Mucosa of rectum (tissue), 2 donors: ENCODE data around the gene MAPK1.
"Not testable (repeated sequence)": the region's sequence is repeated elsewhere in the genome, so short reads cannot be mapped to it uniquely, and the experiment has no call there.

ENCODE experiments used
- H3K27ac ChIP-seq, 2 donors: one replicate each; pipeline ENCODE4 v1.7.0; 2013; ENCODE audit warnings: inconsistent platforms in 2 of 2, low read depth in 2 of 2, low read length in 2 of 2
- H3K27me3 ChIP-seq, 2 donors: one replicate each; pipeline ENCODE4 v1.7.0; 2013; ENCODE audit warnings: low read length in 2 of 2; ENCODE audit not compliant: control insufficient read depth in 2 of 2, insufficient read depth in 2 of 2
- H3K36me3 ChIP-seq, 2 donors: one replicate each; pipeline ENCODE4 v1.7.0; 2013; ENCODE audit warnings: low read length in 2 of 2; ENCODE audit not compliant: control insufficient read depth in 2 of 2, insufficient read depth in 2 of 2
- H3K4me1 ChIP-seq, 2 donors: one replicate each; pipeline ENCODE4 v1.7.0; 2013; ENCODE audit warnings: low read length in 2 of 2, mild to moderate bottlenecking in 1 of 2; ENCODE audit not compliant: control insufficient read depth in 2 of 2, insufficient read depth in 2 of 2
- H3K4me3 ChIP-seq, 2 donors: one replicate each; pipeline ENCODE4 v1.7.0; 2013; ENCODE audit warnings: low read length in 2 of 2
- H3K9ac ChIP-seq, 2 donors: one replicate each; pipeline ENCODE4 v1.7.0; 2013; ENCODE audit warnings: low read length in 2 of 2, low read depth in 1 of 2, mild to moderate bottlenecking in 1 of 2
- H3K9me3 ChIP-seq, 2 donors: one replicate each; pipeline ENCODE4 v1.7.0; 2013; ENCODE audit warnings: low read length in 2 of 2; ENCODE audit not compliant: control insufficient read depth in 2 of 2
- donor health status: healthy.
- donor health status: Normal muscosa, but diverticular disease.

The MAPK1 gene

DNA sequence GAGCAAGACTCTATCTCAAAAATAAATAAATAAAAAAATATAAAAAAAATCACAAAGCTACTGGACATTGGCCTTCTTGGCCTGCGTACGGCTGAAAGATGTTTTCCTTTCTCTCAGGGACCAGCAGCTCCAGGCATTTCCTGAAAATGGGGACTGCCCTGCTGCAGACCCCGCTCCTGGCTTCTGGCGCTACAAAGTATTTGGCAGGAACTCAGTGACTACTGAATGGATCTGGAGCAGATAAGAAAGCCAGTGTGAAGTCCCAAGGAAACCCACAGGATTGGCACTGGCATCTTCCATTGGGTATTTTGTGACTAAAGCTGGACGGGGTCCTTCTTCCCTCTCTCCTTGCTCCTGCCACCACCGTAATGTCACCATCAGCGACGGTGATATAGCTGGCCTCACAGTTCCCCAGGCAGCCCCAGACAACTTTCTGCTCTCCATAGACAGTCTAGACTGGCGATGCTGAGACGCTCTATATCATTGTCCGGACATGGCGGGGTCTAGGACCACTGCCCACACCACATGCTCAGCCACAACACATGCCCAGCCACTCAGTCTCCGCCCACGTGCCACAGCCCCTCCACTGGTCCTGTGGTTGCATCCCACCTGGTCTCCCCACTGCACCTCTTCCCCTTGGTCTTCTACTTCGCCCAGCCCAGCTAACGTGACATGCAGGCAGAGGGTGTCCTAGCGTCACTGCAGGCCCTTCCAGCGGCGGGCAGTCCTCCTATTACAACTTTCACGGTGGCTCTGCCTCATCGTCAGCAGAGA lies 109.2 kb downstream of the MAPK1 start:
- no peaks in the 10 kb centered on the region for H3K9me3 ChIP-seq
- H3K27ac ChIP-seq: no peak overlapping the region
- no peak overlapping the region for H3K9ac ChIP-seq
- H3K4me1 ChIP-seq: no peaks in the 10 kb centered on the region
- peaks cover 30 to 35% of the 10 kb centered on the region in 2 donors for H3K36me3 ChIP-seq
- H3K27me3 ChIP-seq: no peaks in the 10 kb centered on the region
- H3K4me3 ChIP-seq: no peak overlapping the region

GRCh38 chr22:21755851-21756284 lies 111.6 kb downstream of the MAPK1 start:
- Histone ChIP-seq H3K36me3 (peaks cover 11 to 13% of the 10 kb centered on the region in 2 donors), H3K4me3 (no peak overlapping the region), H3K9me3 (no peaks in the 10 kb centered on the region), H3K9ac (no peak overlapping the region), H3K4me1 (no peaks in the 10 kb centered on the region), H3K27me3 (no peaks in the 10 kb centered on the region), H3K27ac (no peak overlapping the region)

GRCh38 chr22:21754523-21754922 lies 112.9 kb downstream of the MAPK1 start:
- Histone ChIP-seq H3K36me3 (peaks cover 9 to 11% of the 10 kb centered on the region in 2 donors), H3K9me3 (no peaks in the 10 kb centered on the region), H3K27me3 (no peaks in the 10 kb centered on the region), H3K9ac (no peak overlapping the region), H3K4me3 (no peak overlapping the region), H3K4me1 (no peaks in the 10 kb centered on the region), H3K27ac (no peak overlapping the region)

DNA sequence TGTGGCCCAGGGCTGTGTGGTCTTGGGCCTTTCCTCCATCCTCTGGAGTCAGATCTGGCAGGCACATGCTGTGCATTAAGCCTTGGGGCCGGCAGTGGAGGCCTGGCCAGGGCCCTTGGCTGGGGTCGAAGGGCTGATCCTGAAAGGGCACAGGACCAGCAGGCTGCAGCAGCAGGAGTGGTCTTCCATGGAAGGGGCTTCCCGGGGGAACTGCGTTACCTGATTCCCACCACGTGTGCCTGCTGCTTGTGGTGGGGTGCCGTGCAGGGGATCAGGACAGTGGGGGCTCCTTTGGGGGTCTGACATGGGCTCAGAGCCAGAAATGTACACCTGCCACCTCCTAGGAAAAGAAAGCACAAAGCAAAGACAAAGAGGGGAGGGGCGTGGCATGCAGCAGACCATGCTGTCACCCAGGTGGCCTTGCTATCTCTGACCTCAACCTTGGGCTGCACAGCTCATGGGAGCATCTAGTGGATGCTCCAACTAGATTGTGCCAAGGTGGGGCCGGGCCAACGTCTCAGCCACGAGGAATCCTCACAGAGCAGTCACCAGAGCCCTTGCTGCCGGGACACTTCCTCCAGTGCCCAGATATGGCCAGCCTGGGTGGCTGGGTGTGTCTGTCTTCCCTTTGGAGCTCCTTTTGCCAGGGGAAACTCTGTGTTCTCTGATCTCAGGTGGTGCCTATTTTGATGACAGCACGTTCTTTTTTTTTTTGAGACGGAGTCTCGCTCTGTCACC lies 113.9 kb downstream of the MAPK1 start:
- Histone ChIP-seq H3K27me3 (no peaks in the 10 kb centered on the region), H3K36me3 (peaks cover 5% of the 10 kb centered on the region in 2 donors), H3K9ac (no peak overlapping the region), H3K9me3 (no peaks in the 10 kb centered on the region), H3K27ac (no peak overlapping the region), H3K4me3 (no peak overlapping the region), H3K4me1 (no peaks in the 10 kb centered on the region)

DNA sequence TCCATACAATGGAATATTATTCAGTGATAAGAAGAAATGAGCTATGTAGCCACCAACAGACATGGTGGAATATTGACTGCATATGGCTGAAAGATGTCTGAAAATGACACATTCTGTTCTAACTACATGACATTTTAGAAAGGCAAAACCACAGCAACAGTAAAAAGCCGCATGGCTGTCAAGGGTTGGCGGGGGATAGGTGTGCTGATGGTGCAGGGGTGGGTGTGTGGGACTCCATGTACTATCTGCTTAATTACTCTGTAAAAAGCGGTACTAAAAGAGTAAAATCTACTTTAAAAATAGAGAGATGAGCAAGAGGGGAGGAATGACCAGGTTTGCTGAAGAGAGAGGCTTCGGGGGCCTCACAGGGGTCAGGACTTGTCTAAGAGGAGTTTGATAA lies 115.2 kb downstream of the MAPK1 start:
- Histone ChIP-seq H3K27ac (no peak overlapping the region), H3K4me1 (no peaks in the 10 kb centered on the region), H3K9ac (no peak overlapping the region), H3K9me3 (no peaks in the 10 kb centered on the region), H3K4me3 (no peak overlapping the region), H3K36me3 (no peaks in the 10 kb centered on the region), H3K27me3 (no peaks in the 10 kb centered on the region)

DNA sequence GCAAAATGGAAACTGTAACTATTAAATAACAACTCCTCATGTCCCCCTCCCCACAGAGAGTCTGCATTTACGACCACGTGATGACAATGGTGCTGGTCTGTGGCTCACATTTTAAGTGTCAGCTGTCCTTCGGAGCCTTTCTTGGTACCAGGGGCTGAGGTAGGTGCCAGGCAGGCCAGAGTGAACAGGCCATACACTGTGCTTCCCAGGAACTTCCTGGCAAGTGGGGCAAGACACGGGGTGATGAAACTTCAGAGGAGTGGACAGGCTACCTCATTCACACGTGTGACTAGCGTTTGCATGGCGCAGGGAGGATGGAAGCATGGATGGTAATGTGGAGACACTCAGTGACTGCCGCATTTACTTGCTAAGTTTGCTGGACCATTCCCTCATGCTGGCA lies 121.5 kb downstream of the MAPK1 start:
- Histone ChIP-seq H3K4me1 (no peaks in the 10 kb centered on the region), H3K27me3 (no peaks in the 10 kb centered on the region), H3K27ac (no peak overlapping the region), H3K36me3 (no peaks in the 10 kb centered on the region), H3K9me3 (no peaks in the 10 kb centered on the region), H3K4me3 (no peak overlapping the region), H3K9ac (no peak overlapping the region)

DNA sequence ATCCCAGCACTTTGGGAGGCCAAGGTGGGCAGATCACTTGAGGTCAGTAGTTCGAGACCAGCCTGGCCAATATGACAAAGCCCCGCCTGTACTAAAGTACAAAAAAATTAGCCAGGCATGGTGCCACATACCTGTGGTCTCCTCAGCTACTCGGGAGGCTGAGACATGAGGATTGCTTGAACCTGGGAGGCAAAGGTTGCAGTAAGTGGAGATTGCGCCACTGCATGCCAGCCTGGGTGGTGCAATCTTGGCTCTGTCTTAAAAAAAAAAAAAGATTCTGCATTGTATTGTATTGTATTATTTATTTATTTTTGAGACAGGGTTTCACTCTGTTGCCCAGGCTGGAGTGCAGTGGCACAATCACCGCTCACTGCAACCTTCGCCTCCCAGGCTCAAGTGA lies 122.5 kb downstream of the MAPK1 start:
- not testable (repeated sequence) for H3K27me3 ChIP-seq, H3K9ac ChIP-seq, H3K27ac ChIP-seq, H3K4me3 ChIP-seq, H3K36me3 ChIP-seq, H3K4me1 ChIP-seq, H3K9me3 ChIP-seq

DNA sequence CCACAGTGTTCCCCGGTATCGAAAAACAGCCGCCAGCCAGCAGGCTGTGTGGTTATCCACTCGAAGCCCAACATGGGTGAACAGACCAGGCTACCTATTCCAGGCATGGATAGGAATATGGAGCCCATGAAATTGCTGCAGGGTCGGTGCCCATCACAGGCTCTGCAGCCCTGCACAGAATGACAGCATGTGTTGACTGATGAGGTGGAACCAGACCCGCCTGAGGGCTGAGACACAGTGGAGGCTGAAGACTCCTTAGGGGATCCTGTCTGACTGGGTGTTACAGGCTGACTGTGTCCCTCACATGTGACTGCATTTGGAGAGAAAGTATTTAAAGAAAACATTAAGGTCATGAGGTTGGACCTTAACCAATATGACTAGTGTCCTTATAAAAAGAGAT lies 125.7 kb downstream of the MAPK1 start:
- Histone ChIP-seq H3K9ac (no peak overlapping the region), H3K4me3 (no peak overlapping the region), H3K36me3 (no peaks in the 10 kb centered on the region), H3K27me3 (no peaks in the 10 kb centered on the region), H3K27ac (no peak overlapping the region), H3K9me3 (no peaks in the 10 kb centered on the region), H3K4me1 (no peaks in the 10 kb centered on the region)

DNA sequence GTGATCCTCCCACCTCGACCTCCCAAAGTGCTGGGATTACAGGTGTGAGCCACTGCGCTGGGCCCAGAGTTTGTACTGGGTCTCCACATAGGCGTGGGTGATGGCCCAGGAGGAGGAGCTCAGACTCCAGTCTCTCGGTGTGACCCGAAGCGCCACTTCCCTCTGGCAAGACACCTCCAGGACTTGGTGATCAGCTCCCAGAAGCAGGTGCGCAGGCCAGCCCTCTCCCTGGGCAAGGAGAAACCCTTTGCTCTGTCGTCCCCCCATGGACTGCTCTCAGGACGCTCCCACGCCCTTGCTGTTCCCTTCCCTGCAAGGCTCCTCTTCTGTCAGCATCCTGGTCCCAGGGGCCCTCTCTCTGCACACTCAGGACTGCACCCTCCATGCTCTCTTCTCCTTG lies 126.4 kb downstream of the MAPK1 start:
- Histone ChIP-seq H3K4me3 (no peak overlapping the region), H3K9ac (no peak overlapping the region), H3K27me3 (no peaks in the 10 kb centered on the region), H3K9me3 (no peaks in the 10 kb centered on the region), H3K36me3 (no peaks in the 10 kb centered on the region), H3K27ac (no peak overlapping the region), H3K4me1 (peaks cover 0 to 3% of the 10 kb centered on the region in 2 donors)

DNA sequence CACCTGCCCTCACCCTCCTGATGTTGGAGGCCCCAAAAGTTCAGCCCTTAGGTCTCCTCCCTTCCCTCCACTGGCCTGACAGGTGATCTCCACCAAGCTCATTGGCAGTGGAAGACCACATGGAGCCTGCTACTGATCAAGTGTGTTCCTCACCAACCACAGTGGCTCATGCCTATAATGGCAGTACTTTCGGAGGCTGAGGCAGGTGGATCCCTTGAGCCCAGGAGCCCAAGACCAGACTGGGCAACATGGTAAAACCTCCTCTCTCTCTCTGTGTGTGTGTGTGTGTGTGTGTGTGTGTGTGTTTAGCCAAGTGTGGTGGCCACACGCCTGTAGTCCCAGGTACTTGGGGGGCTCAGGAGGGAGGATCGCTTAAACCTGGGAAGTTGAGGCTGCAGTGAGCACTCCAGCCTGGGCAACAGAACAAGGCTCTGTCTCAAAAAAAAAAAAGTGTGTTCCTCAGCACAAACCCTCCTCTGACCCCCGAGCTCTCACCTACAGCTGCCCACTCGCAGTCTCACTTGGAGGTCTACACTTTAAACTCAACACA lies 127.5 kb downstream of the MAPK1 start:
- Histone ChIP-seq H3K4me1 (peaks cover 3 to 5% of the 10 kb centered on the region in 2 donors), H3K9ac (no peak overlapping the region), H3K4me3 (no peak overlapping the region), H3K9me3 (no peaks in the 10 kb centered on the region), H3K27me3 (no peaks in the 10 kb centered on the region), H3K36me3 (no peaks in the 10 kb centered on the region), H3K27ac (no peak overlapping the region)
